H1 (cell line): ENCODE data around the gene DLL4. TPM values are rescaled to one million over a fixed set of nuclear protein-coding genes. Genes with fewer than 3 reads are reported as not detected.

ENCODE experiments used
- CTCF ChIA-PET: fragments of 300-600 bp; sonication (Branson Sonifier 250); formaldehyde crosslinking; loops from one replicate; lab custom pipeline; 2021; ENCODE audit not compliant: partially characterized antibody; lab: Charles Lee
- POLR2A ChIA-PET: fragments of 300-600 bp; sonication (Branson Sonifier 250); formaldehyde crosslinking; loops from one replicate; lab custom pipeline; 2021; ENCODE audit warnings: inconsistent platforms; ENCODE audit not compliant: partially characterized antibody; lab: Charles Lee
- DNase-seq, 2 experiments: peaks; one replicate each; pipeline versions ENCODE4 v3.0.0 to v3.0.0-alpha.2; 2010 to 2022; ENCODE audit warnings: low spot score in 2 of 2, low read depth in 1 of 2, mixed read lengths in 1 of 2
- FAIRE-seq: peaks from 2 replicates; lab custom pipeline; 2011; peaks lifted over from hg19 to GRCh38; lab: Jason Lieb, UNC
- H2AFZ ChIP-seq: 2 replicates; pipeline ENCODE4 v1.8.1; 2012; ENCODE audit warnings: low read length, inconsistent platforms
- H2AK5ac ChIP-seq: 2 replicates; pipeline ENCODE4 v1.6.1; 2013; ENCODE audit warnings: low read depth, low read length
- H2BK120ac ChIP-seq: replicated peaks from 2 replicates; pipeline ENCODE3; 2013; ENCODE audit warnings: low read depth, low read length, inconsistent platforms
- H2BK12ac ChIP-seq: 2 replicates; pipeline ENCODE4 v1.6.1; 2013; ENCODE audit warnings: low read depth, low read length
- H2BK15ac ChIP-seq: 2 replicates; pipeline ENCODE4 v1.6.1; 2013; ENCODE audit warnings: low read length
- H2BK20ac ChIP-seq: 2 replicates; pipeline ENCODE4 v1.6.1; 2013; ENCODE audit warnings: low read length
- H2BK5ac ChIP-seq: 2 replicates; pipeline ENCODE4 v1.6.1; 2013; ENCODE audit warnings: low read depth, low read length
- H3K14ac ChIP-seq: 2 replicates; pipeline ENCODE4 v1.6.1; 2013; ENCODE audit warnings: inconsistent platforms; ENCODE audit not compliant: insufficient read length
- H3K18ac ChIP-seq: 2 replicates; pipeline ENCODE4 v1.6.1; 2013; ENCODE audit warnings: low read length; ENCODE audit errors: extremely low read depth
- H3K23ac ChIP-seq: 2 replicates; pipeline ENCODE4 v1.6.1; 2013; ENCODE audit warnings: inconsistent platforms; ENCODE audit not compliant: insufficient read length
- H3K23me2 ChIP-seq: 2 replicates; pipeline ENCODE4 v1.6.1; 2013; ENCODE audit warnings: low read depth, low read length
- H3K27ac ChIP-seq: 2 replicates; pipeline ENCODE4 v1.6.1; 2011; ENCODE audit warnings: low read depth, low read length, inconsistent platforms
- H3K27me3 ChIP-seq, 4 experiments: replicated peaks in 1 of 4; 1 replicate in 1 of 4; 2 replicates in 3 of 4; pipeline versions ENCODE4 v1.6.1 to v1.8.1; 2011 to 2013; ENCODE audit warnings: low read length in 3 of 4, mild to moderate bottlenecking in 3 of 4, inconsistent platforms in 2 of 4, mixed read lengths in 2 of 4, moderate library complexity in 1 of 4; ENCODE audit not compliant: control insufficient read depth in 3 of 4, insufficient read depth in 3 of 4; ENCODE audit errors: extremely low read depth in 1 of 4
- H3K36me3 ChIP-seq, 4 experiments: 2 replicates each; pipeline versions ENCODE4 v1.6.1 to v1.8.1; 2011 to 2013; ENCODE audit warnings: mild to moderate bottlenecking in 4 of 4, low read length in 3 of 4, moderate library complexity in 2 of 4, control low read depth in 1 of 4, inconsistent platforms in 1 of 4; ENCODE audit not compliant: insufficient read depth in 4 of 4, control insufficient read depth in 2 of 4
- H3K4ac ChIP-seq: replicated peaks from 2 replicates; pipeline ENCODE3; 2013; ENCODE audit warnings: low read length, low read depth, mixed read lengths, inconsistent platforms; ENCODE audit not compliant: insufficient read length
- H3K4me1 ChIP-seq, 4 experiments: replicated peaks in 1 of 4; 1 replicate in 1 of 4; 2 replicates in 3 of 4; pipeline versions ENCODE4 v1.6.1 to v1.8.1; 2011 to 2013; ENCODE audit warnings: low read length in 3 of 4, inconsistent platforms in 2 of 4, mixed read lengths in 1 of 4; ENCODE audit not compliant: insufficient read depth in 4 of 4, control insufficient read depth in 3 of 4
- H3K4me2 ChIP-seq, 2 experiments: 2 replicates each; pipeline versions ENCODE4 v1.6.1 to v1.8.1; 2011 to 2013; ENCODE audit warnings: low read depth in 2 of 2, low read length in 2 of 2, control low read depth in 1 of 2, inconsistent platforms in 1 of 2, mild to moderate bottlenecking in 1 of 2; ENCODE audit not compliant: insufficient read depth in 1 of 2
- H3K4me3 ChIP-seq, 4 experiments: fragments of 200-600, 300-600 bp in 1 of 4; sonication (generic), shearing (Covaris generic), sonication (Bioruptor Twin) in 1 of 4; 2 replicates each; pipeline versions ENCODE4 v1.5.1 to v1.8.1; 2011 to 2016; ENCODE audit warnings: low read length in 4 of 4, low read depth in 3 of 4, control low read depth in 2 of 4, inconsistent platforms in 2 of 4, mild to moderate bottlenecking in 2 of 4, mixed read lengths in 1 of 4, moderate library complexity in 1 of 4; ENCODE audit not compliant: insufficient read depth in 2 of 4; ENCODE audit errors: extremely low read depth in 1 of 4
- H3K56ac ChIP-seq: replicated peaks from 2 replicates; pipeline ENCODE3; 2013; ENCODE audit warnings: low read depth, mild to moderate bottlenecking, mixed read lengths, low read length, inconsistent platforms; ENCODE audit not compliant: insufficient read length
- H3K79me1 ChIP-seq: 2 replicates; pipeline ENCODE4 v1.6.1; 2013; ENCODE audit warnings: low read depth, low read length, control low read depth
- H3K79me2 ChIP-seq, 2 experiments: 2 replicates each; pipeline versions ENCODE4 v1.6.1 to v1.8.1; 2012 to 2013; ENCODE audit warnings: low read length in 2 of 2, mild to moderate bottlenecking in 2 of 2, inconsistent platforms in 1 of 2; ENCODE audit not compliant: insufficient read depth in 2 of 2, control insufficient read depth in 1 of 2
- H3K9ac ChIP-seq, 4 experiments: replicated peaks in 1 of 4; 1 replicate in 1 of 4; 2 replicates in 3 of 4; pipeline versions ENCODE4 v1.6.1 to v1.8.1; 2011 to 2013; ENCODE audit warnings: low read depth in 3 of 4, low read length in 3 of 4, control low read depth in 2 of 4, mild to moderate bottlenecking in 2 of 4, moderate library complexity in 2 of 4, inconsistent platforms in 1 of 4; ENCODE audit errors: extremely low read depth in 1 of 4
- H3K9me3 ChIP-seq, 2 experiments: 2 replicates each; pipeline versions ENCODE4 v1.6.1 to v1.8.1; 2012 to 2013; ENCODE audit warnings: mild to moderate bottlenecking in 2 of 2, moderate library complexity in 2 of 2, control low read depth in 1 of 2, inconsistent platforms in 1 of 2, low read depth in 1 of 2, low read length in 1 of 2, mixed read lengths in 1 of 2; ENCODE audit not compliant: insufficient read depth in 2 of 2
- H4K20me1 ChIP-seq, 2 experiments: replicated peaks in 1 of 2; 2 replicates each; pipeline versions ENCODE3 to v1.8.1; 2011 to 2013; ENCODE audit warnings: inconsistent platforms in 2 of 2, low read length in 2 of 2, mild to moderate bottlenecking in 1 of 2; ENCODE audit not compliant: insufficient read depth in 2 of 2, control insufficient read depth in 1 of 2
- H4K5ac ChIP-seq: 2 replicates; pipeline ENCODE4 v1.6.1; 2013; ENCODE audit warnings: low read length, low read depth, mixed read lengths, inconsistent platforms; ENCODE audit not compliant: insufficient read length
- H4K8ac ChIP-seq: 2 replicates; pipeline ENCODE4 v1.8.0; 2013; ENCODE audit warnings: mild to moderate bottlenecking, moderate library complexity, low read length, inconsistent platforms; ENCODE audit not compliant: insufficient read depth; ENCODE audit errors: extremely low read depth
- H4K91ac ChIP-seq: replicated peaks from 2 replicates; pipeline ENCODE3; 2013; ENCODE audit warnings: low read length, mixed read lengths, inconsistent platforms; ENCODE audit not compliant: insufficient read length
- ATF2 ChIP-seq: IDR thresholded peaks from 2 replicates; pipeline ENCODE4 v1.6.1; 2012; ENCODE audit warnings: low read length, inconsistent platforms
- BRCA1 ChIP-seq: IDR thresholded peaks from 2 replicates; pipeline ENCODE4 v1.6.1; 2012; ENCODE audit warnings: low read depth, low read length, improper control_type of control experiment
- CHD2 ChIP-seq: IDR thresholded peaks from 2 replicates; pipeline ENCODE4 v1.6.1; 2012; ENCODE audit warnings: low read length, improper control_type of control experiment
- EGR1 ChIP-seq: IDR thresholded peaks from 2 replicates; pipeline ENCODE4 v1.6.1; 2011; ENCODE audit warnings: low read depth, low read length, borderline replicate concordance
- GTF2F1 ChIP-seq: IDR thresholded peaks from 2 replicates; pipeline ENCODE4 v1.6.1; 2012; ENCODE audit warnings: low read depth, low read length, improper control_type of control experiment, borderline replicate concordance
- JUN ChIP-seq: IDR thresholded peaks from 2 replicates; pipeline ENCODE4 v1.6.1; 2011; ENCODE audit warnings: low read depth, mild to moderate bottlenecking, improper control_type of control experiment, low read length
- KDM1A ChIP-seq: fragments of 200-600, 300-600 bp; sonication (generic); IDR thresholded peaks from 2 replicates; pipeline ENCODE4 v1.7.1; 2016; ENCODE audit warnings: mild to moderate bottlenecking, low read length, borderline replicate concordance
- RAD21 ChIP-seq, 2 experiments: IDR thresholded peaks in 1 of 2; conservative IDR thresholded peaks in 1 of 2; 2 replicates each; pipeline ENCODE4 v1.6.1; 2011; ENCODE audit warnings: low read depth in 2 of 2, low read length in 2 of 2, improper control_type of control experiment in 1 of 2, inconsistent platforms in 1 of 2, mild to moderate bottlenecking in 1 of 2, moderate library complexity in 1 of 2
- SAP30 ChIP-seq: fragments of 300-600 bp; sonication (generic); IDR thresholded peaks from 2 replicates; pipeline ENCODE4 v1.7.1; 2012; ENCODE audit warnings: low read length, moderate library complexity, mild to moderate bottlenecking, inconsistent platforms; ENCODE audit not compliant: insufficient read depth, insufficient replicate concordance
- SIRT6 ChIP-seq: IDR thresholded peaks from one replicate; pipeline ENCODE4 v1.7.1; 2012; ENCODE audit warnings: low read length, inconsistent platforms
- SP2 ChIP-seq: IDR thresholded peaks from 2 replicates; pipeline ENCODE4 v1.6.1; 2012; ENCODE audit warnings: mild to moderate bottlenecking, low read length, inconsistent platforms
- TBP ChIP-seq: IDR thresholded peaks from 2 replicates; pipeline ENCODE4 v1.6.1; 2011; ENCODE audit warnings: low read depth, low read length, improper control_type of control experiment
- WGBS, 2 experiments: shearing (Covaris generic) in 1 of 2; methylation state at CpG; one replicate each; pipeline versions ENCODE4 v1.1.6 to v1.1.7; 2013 to 2015; ENCODE audit warnings: low lambda C conversion rate in 2 of 2, mixed read lengths in 2 of 2, inconsistent platforms in 1 of 2, low coverage in 1 of 2, missing lambda C conversion rate in 1 of 2; ENCODE audit not compliant: insufficient replicate concordance in 2 of 2, insufficient coverage in 1 of 2, insufficient read length in 1 of 2; ENCODE audit errors: extremely low coverage in 1 of 2, missing lambda C conversion rate in 1 of 2; 5-methylcytosine and 5-hydroxymethylcytosine counted together
- polyA plus RNA-seq, 7 experiments: library from polyadenylated mRNA; depleted of rRNA in 3 of 7; stranded (reverse) in 5 of 7; unstranded in 2 of 7; fragments of >200 nt in 5 of 7; fragments of 200-250 nt in 2 of 7; gene quantifications; 1 replicate in 5 of 7; 2 replicates in 1 of 7; 4 replicates in 1 of 7; pipeline versions ENCODE4 v1.2.1 to v1.2.3, GENCODE V29; 2011 to 2013; ENCODE audit warnings: missing spikeins in 2 of 7, mixed read lengths in 2 of 7
- total RNA-seq: library from RNA; stranded (reverse); fragmentation: NEBNext Ultra II Directional; extraction: Animal tissue kit (Norgen Biotek cat#: 25700); gene quantifications from 2 replicates; pipeline ENCODE4 v1.2.1, GENCODE V29; 2021

DLL4 gene
- total and polyA plus RNA-seq, 2 of the 8 experiments (the other 6 are each of a cell fraction or from before 2014, with no cell fraction given) = 0.23 to 0.60 TPM

GRCh38 chr15:40974879-40975278 lies 45.7 kb downstream of the DLL4 start:
- Histone ChIP-seq H3K79me2 (no peaks in the 10 kb centered on the region), H4K91ac (no peak overlapping the region), H3K27me3 (no peaks in the 10 kb centered on the region), H3K36me3 (peaks cover 6 to 21% (median 17%) of the 10 kb centered on the region in 4 experiments; a peak in 6 of 8 replicates), H2AK5ac (no peak overlapping the region), H3K4me3 (no peak overlapping the region), H2BK20ac (no peak overlapping the region), H3K18ac (no peak overlapping the region), H3K79me1 (no peaks in the 10 kb centered on the region), H2AFZ (no peak overlapping the region), H3K4me1 (peaks cover 0 to 2% (median 0%) of the 10 kb centered on the region in 4 experiments; a peak in 1 of 7 replicates), H3K27ac (no peak overlapping the region), H4K5ac (no peak overlapping the region), H3K4me2 (no peak overlapping the region), H3K23me2 (no peaks in the 10 kb centered on the region; the same call in 1 of the 2 replicates), H2BK12ac (no peak overlapping the region), H3K9ac (no peak overlapping the region), H2BK15ac (no peak overlapping the region), H3K14ac (no peak overlapping the region), H2BK120ac (no peak overlapping the region), H3K23ac (no peak overlapping the region), H3K9me3 (no peaks in the 10 kb centered on the region), H3K4ac (no peak overlapping the region), H4K20me1 (peaks cover 0 to 3% of the 10 kb centered on the region in 2 experiments), H2BK5ac (no peak overlapping the region), H3K56ac (no peak overlapping the region), H4K8ac (no peak overlapping the region)
- ChIA-PET POLR2A (interaction anchor here (1.2 to 2.8 kb wide), 5 partner anchors 9 to 33 kb away, joined by 4 to 20 read pairs (median 7); partner anchors contain the start of gene CHAC1), CTCF (interaction anchor here (0.6 to 4.4 kb wide), 15 partner anchors 11 to 606 kb away, joined by 3 to 31 read pairs (median 4); partner anchors contain the start of gene CHAC1)
- no peak for DNase-seq
- WGBS, 2 experiments = 95% methylated on average over 4 of the region's 4 CpGs; no CpG with 5 or more reads in 1 of the 2 experiments
- no peak for FAIRE-seq
- TF ChIP-seq KDM1A = no peak
- TF ChIP-seq TBP = no peak
- no peak for TF ChIP-seq ATF2
- no peak for TF ChIP-seq SIRT6
- no peak for TF ChIP-seq GTF2F1
- no peak for TF ChIP-seq CHD2
- TF ChIP-seq SAP30 = no peak
- TF ChIP-seq BRCA1 = no peak
- no peak for TF ChIP-seq JUN
- no peak; a peak in 1 of 4 replicates for TF ChIP-seq RAD21 (IDR thresholded peaks at IDR 0.05 in 1 of 2, conservative IDR thresholded peaks at IDR 0.05 in 1 of 2; ENCODE audit: low read depth in 2 of 2, low read length in 2 of 2)
- no peak for TF ChIP-seq SP2
- no peak for TF ChIP-seq EGR1
